SIG-M5 treated with dmso at 0.1 percent for 504 hours (cell line): ENCODE measurements around the gene GPATCH2.
A peak's percentile ranks its signal among the peaks of the same experiment; 100 is the strongest.
"Not testable (repeated sequence)": the region's sequence is repeated elsewhere in the genome, so short reads cannot be mapped to it uniquely, and the experiment has no call there.

ENCODE experiments used
- DNase-seq: peaks from one replicate; lab custom pipeline; 2025; ENCODE audit not compliant: unreplicated experiment; lab: John Stamatoyannopoulos, UW

Gene GPATCH2

DNA sequence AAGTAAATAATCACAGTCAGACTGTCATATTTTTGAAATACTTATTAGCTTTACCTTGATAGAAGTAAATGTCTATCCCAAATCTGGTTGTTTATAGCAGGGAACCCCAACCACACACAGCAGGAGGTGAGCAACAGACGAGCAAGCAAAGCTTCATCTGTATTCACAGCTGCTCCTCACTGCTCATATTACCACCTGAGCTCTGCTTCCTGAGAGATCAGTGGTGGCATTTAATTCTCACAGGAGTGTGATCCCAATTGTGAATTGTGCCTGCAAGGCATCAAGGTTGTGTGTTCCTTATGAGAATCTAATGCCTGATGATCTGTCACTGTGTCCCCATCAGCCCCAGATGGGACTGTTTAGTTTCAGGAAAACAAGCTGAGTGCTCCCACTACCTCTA, 104.3 kb downstream of the GPATCH2 start:
- no peak for DNase-seq

DNA sequence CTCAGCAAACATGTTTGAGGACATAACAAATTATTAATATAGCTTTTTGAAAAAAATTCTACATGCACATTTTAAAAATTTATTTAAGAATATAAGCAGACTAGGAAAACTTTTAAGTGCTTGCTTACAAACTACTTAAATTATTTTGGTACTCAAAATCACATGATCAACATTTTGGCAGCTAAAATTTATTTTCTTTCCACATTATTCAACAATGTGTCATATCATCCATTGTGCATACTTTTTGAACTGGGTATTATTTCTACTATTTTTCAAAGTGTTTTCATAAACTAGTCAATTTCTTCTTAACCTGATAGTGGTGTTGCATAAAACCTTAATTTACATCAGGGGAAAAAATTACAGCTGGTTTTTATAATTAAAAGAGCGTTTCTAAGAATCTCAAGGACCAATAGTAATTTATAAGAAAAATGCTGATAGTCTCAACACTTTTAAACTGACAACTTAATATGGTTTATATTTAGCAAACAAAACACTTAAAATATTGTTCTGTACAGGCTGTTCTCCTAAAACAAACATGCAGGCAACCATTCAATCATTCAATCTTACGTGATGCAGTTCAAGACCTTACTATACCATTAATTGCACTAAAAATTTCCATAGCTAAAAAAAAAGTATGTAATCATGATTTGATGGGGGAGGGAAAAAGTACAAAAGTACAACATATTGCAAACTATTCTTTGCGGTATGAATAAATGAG, 105.0 kb downstream of the GPATCH2 start:
- no peak for DNase-seq

DNA sequence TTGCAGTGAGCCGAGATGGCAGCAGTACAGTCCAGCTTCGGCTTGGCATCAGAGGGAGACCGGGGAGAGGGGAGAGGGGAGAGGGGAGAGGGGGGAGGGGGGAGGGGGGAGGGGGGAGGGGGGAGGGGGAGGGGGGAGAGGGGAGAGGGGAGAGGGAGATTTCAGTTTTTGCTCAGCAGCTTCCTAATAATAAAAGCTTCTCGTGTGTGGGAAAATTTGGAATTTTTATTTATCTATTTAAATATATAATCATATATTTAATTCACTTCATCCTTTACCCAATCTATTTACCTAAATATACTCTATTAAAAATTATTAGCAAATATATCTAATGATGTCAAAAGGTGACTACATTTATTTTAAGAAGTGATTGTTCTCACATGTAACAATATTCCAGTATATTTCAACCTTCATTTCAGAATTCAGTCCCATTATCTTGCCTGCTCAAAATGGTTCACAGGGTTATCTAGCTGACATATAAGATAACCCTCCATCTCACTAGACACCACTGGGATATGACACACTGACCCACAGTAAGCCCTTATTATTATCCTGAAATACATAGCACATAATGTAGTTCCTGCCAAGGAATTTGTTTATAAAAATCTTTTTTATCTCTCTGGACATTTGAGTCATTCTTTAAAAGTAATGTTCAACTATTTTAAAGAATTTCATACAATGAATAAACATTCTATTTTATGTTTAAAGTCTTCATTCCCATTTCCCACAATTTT, 105.9 kb downstream of the GPATCH2 start:
- no peak for DNase-seq

DNA sequence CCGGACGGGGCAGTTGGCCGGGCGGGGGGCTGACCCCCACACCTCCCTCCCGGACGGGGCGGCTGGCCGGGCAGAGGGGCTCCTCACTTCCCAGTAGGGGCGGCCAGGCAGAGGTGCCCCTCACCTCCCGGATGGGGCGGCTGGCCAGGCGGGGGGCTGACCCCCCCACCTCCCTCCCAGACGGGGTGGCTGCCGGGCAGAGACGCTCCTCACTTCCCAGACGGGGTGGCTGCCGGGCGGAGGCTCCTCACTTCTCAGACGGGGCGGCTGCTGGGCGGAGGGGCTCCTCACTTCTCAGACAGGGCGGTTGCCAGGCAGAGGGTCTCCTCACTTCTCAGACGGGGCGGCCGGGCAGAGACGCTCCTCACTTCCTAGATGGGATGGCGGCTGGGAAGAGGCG, 107.0 kb downstream of the GPATCH2 start:
- not testable (repeated sequence) for DNase-seq

DNA sequence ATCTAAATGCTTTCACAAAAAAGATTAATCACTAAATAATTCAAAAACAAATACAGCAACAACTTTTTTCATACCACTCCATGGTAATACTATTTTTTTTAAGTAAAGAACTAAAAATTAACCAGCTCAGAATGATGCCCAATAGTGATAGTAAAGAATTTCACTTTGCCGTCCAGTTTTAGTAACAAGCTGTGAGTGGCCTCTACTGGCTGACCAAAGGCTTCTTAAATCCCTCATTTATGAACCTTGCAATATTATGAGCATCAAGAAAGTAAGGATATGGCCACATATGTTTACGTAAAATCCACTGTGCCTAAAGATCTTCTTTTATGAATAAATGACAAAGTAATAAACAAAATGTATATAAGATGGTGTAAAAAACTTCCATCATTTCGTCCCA, 108.6 kb downstream of the GPATCH2 start:
- peak; percentile 9 for DNase-seq

DNA sequence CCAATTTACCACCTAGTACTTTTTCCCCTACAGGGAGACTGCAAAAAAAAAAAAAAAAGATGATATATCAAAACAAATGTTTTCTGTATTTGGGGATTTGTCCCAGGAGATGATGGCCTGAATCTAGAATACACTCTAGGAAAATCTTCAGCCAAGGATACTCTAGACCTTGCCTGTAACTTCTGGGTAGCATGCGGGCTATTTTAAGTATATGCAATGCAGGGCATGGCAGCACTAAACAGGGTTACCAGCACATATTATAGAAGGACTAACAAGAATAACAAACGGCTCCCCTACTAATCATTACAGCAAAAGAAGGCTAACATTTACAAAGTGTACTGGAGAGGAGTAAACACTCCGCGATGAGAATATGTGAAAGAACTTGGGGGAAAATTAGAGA, 109.6 kb downstream of the GPATCH2 start:
- DNase-seq, result no peak

DNA sequence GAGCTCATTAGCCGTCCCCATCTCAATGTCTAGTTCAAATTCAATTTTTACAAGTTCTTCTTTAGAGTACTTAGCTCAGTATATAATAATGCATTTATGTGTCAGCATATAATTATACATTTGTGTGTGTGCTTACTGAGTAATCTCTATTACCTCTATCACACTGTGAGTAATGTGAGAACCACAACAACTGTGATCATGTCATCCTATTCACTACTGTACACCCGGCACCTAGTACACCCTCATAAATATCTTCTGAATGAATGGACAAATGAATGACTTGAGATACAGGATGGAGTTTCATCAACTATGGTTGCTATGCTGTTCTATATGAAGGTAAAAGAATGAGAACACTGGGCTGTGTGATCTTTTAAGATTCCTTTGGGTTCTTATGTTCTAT, 124.0 kb downstream of the GPATCH2 start:
- no peak for DNase-seq

DNA sequence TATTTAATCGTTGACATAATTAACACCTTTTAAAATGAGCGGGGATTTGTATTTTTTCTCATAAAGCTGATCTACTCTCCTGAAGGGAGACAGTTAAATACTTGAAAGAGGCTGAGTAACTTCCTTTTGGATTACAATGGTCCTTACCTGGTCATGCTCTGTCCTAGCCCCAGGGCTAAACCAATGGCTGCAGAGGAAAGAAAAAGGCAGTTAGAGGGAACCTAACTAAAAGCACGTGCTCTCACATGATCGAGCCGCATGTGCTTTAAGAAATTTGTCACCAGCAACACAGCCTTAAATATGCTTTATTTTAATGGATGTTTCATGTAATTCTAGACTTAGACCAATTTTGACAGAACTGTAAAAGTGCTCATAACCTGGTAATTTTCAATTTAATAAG, 132.7 kb downstream of the GPATCH2 start:
- DNase-seq, result no peak

DNA sequence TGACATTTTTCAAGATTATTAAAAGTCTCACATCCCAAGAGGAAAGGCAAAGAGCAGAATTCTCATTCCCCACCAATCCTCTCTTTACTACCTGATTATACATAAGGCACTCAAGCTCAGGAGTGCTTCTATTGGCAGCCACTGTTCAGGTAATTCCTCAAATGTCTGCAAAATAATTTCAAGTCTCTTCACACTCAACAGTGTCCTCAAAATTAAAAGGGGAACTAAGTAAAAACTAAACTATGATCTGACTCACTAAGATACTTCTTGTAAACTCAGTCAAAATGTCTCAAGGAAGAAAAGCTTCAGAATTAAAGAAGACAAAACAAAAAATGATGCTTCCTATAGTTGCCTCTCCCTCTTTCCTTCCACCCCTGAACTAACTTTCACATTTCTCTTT, 135.6 kb downstream of the GPATCH2 start:
- DNase-seq, result peak; percentile 46

DNA sequence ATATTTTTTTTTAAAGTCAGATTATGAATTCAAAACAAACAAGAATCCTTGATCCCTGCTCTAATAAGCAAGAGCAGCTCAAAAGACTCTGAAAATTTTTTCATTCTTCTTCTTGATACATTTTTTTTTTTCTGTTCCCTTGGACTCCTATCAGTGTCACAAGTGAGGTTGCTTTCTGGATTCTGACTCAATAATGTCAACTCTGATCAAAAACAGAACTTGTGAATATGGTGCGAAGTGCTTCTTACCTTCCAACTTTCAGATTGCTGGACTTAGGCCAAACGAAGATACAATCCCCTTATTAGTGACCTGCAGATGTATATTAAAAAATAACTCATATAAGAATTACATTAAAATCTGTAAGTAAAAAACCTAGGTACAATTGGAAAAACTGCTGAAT, 136.1 kb downstream of the GPATCH2 start:
- no peak for DNase-seq

DNA sequence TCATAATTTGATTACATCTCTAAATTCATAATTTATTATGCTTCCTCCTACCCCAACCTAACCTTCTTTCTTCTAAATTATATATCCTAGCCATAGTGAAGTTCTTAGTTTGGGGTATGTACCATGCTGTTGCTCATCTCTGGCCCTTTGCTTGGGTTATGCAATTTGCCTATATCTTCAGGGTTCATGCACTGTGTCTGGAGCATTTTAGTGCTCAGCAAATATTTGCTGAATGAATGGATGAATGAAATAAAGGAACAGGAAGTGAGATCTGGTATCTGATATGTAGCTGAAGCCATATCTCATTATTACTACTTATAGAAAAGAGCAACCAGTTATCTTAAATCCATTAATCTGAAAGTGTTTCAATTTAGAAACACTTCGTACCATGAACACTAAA, 137.6 kb downstream of the GPATCH2 start:
- peak; percentile 21 for DNase-seq

DNA sequence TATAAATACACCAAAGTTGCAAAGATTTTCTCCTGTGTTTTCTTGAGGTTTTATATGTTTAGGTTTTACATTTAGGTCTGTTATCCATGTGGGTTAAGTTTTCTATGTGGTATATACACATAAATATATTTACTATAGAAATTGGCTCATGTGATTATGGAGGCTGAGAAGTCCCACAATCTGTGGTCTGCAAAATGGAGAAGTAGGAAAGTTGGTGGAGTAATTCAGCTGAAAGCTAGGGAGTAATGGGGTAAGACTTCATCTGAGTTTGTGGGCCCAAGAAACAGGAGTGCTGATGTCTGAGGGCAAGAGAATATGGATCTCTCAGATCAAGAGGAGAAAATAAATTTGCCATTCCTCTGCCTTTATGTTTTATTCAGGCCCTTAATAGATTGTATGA, 146.0 kb downstream of the GPATCH2 start:
- DNase-seq, result peak; percentile 54

DNA sequence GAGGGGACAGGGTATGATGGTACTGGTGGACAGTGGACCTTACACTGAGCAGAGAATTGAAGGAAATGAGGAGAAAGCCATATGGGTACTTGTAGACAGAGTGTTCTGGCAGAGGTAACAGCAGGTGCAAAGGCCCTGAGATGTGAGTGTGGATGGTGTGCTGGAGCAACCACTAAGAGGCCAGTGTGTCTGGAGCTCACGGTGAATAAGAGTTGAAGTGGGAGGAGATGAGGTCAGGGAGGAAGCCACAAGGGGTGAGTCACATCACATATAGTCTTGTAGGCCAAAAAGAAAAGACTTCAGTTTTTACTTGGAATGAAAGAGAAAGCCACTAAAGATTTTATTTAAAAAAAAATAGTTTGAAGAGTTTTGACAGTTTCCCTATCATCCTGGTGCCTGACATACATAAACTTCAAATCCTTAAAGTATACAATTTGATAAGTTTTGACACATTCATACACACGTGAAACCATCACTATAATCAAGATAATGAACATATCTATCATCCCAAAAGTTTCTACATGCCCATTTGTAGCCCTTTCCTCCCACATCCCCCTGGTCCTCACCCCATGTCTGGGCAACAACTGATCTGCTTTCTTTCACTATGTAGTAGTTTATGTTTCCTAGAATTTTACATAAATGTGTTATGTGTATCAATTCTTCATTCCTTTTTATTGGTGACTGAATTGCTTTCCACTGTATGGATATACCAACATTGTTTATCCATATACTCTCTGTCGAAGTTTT, 148.4 kb downstream of the GPATCH2 start:
- peak; percentile 64 for DNase-seq

DNA sequence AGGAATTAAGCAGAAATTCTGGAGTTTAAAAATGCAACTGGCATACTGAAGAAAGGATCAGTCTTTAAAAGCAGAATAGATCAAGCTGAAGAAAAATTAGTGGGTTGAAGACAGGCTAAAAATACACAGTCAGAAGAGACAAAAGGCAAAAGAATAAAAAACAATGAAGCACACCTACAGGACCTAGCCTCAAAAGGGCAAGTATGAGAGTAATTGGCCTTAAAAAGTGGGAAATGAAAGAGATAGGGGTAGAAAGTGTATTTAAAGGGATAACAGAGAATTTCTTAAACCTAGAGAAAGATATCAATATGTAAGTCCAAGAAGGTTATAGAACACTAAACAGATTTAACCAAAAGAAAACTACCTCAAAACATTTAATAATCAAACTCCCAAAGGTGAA, 152.4 kb downstream of the GPATCH2 start:
- no peak for DNase-seq

DNA sequence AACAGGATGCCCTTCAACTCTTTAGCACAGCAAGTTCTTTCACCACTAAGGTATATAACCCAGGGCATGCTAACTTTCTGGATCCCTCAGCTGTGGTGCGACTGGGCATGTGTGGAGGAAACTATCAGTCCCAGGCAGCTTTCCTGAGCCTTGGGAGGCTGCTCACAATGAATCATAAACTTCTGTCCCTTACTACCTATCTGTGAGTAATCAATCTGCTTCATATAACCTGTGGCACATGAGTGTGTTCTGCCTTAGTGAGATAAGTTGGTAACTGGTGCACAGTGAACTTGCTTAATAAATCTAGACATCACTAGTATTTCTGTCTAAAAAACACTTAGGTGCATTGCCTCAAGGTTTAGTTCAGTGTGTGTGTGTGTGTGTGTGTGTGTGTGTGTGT, 158.0 kb downstream of the GPATCH2 start:
- DNase-seq, result no peak

DNA sequence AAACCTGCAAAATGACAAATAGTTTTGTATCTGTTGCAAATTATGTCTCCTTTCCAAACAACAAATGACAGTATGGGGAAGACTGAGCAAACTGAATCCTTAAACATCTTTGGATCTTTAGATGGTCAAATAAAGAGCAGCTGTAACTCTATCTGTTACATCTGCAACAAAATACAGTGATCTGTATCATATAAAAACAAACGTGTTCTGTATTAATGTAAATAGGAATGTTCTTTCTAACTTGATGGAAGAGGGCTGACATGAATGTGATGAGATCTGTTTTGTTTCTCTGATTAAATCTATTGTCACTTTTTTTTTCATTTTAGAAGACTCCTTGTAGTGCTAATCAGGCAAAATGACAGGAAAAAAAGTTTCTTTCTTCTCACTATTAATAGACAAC, 159.5 kb downstream of the GPATCH2 start:
- no peak for DNase-seq

DNA sequence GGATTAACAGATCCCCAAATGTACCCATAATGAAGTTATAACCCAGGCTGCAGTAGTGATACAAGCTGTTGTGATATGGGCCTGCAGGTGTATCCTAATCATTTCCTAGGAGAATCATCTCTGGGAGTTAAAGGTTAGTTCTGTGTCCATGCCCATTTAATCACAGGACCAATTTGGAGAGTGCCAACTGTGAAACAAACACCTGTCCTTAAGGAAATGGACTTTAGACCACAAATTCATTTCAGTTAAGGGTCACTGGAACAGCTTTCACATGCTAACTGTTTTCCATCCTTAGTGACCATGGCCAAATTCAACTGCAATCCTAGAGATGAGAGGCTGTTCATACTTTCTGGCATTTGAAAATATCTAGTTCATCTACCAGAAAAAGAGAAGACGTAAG, 160.9 kb downstream of the GPATCH2 start:
- DNase-seq, result no peak

DNA sequence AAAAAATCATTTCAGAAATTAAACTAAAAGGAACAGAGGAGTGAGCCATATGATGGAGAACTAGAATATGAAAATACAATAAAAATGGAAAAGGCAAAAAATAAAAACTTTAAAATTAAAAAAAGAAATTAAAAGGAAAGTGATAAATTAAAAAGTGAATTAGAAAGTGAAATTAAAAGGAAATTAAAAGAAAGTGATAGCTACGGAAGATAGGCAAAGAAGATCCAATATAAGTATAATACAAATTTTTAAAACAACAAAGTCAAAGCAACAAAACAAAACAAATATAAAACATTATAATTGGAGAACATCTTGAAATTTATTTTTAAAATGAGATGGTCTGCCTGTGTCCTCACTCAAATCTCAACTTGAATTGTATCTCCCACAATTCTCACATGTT, 165.8 kb downstream of the GPATCH2 start:
- no peak for DNase-seq

DNA sequence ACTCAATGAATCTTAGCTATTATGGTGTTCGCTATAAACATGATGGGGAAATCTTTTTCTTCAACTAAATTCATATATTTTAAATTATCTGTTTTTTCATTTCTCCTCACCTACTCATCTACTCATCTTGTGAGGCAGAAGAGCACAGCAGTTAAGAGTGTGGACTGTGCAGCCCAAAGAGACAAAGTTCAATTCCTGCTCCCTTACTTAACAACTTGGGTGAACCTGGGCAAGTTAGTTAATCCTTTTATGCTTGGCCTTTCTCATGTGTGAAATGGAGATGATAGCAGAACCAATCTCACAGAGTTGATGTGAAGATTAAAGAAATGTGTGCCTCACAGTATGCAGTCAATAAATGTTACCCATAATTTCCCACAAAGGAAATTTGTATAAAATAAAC, 168.2 kb downstream of the GPATCH2 start:
- DNase-seq, result no peak

DNA sequence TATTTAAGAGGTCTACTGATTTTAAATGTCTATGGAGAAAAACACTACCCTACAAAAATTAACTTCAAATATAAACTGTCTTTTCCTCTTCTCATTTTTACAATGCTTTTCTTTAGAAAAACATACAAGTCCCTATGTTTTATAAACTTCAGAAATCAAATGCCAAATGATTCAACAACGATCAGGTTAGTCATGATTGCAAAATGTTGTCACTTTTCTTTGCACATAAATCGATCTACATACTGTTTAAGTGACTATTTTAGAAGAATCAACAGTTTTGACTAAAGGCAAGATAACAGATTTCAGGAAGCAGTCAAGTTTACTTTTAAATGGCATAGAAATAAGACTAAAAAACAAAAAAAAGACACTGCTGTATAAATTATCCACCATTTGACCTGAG, 168.7 kb downstream of the GPATCH2 start:
- DNase-seq, result no peak

DNA sequence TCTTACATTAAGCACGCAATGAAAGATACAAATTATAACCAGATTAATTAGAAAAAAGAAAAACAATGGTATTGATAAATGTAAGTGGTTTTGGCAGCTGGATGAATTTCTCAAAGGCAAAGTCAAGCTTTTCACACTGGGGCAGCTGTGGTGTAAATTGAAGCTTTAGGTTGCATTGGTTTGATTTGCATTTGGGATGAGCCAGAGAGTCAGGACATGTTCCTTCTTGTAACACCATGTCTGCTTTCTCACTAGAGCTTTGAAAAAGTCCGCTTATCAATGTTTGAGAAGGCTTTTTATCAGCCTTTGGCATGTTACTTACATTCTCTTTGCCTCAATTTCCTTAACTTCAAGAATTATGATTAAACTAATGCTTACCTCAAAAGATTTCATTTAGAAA, 173.9 kb downstream of the GPATCH2 start:
- DNase-seq, result no peak

DNA sequence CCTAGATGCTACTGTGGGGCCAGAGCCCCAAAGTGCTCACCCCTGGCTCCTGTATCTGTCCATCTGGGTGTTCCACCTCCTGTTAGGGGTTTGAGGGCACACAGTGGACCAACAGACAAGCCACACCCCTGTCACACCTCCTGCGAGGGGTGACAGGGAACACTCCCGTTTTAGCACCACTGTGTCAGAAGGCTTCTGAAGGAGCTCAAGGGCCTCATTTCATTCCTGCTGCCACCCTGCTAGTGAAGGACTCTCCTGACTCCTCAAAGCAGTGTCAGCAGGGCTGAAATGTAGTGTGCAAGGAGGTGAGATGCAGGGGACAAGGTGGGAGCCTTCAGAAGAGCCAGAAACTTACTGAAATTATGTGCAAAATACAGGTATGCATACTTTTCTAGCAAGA, 174.6 kb downstream of the GPATCH2 start:
- no peak for DNase-seq
